HG02759 (cell line): Measurements from ENCODE around the gene MT1X.

Source experiments
- ATAC-seq: cut with Tn5 transposase; IDR thresholded peaks from one replicate; pipeline ENCODE4 v1.9.1; 2021; ENCODE audit warnings: mild to moderate bottlenecking, moderate library complexity; ENCODE audit not compliant: unreplicated experiment

MT1X gene

GRCh38 chr16:56675685-56676210 is 6.5 kb upstream of the MT1X start:
- ATAC-seq: no peak

DNA sequence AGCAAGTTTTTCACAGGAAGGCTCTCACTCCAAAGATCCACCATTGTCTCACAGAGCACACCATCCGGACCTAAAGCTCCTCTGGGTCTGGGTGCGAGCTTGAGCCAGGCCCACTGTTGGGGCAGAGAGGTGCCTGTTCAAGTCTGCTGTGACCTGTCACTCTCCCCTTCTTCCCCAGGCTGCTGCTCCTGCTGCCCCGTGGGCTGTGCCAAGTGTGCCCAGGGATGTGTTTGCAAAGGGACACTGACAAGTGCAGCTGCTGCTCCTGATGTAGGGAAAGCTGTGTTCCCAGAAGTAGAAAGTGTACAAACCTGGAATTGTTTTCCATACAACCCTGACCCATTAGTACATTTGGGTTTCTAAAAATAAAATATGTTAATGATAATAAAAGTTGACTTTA is 4.8 kb upstream of the MT1X start:
- no peak for ATAC-seq

DNA sequence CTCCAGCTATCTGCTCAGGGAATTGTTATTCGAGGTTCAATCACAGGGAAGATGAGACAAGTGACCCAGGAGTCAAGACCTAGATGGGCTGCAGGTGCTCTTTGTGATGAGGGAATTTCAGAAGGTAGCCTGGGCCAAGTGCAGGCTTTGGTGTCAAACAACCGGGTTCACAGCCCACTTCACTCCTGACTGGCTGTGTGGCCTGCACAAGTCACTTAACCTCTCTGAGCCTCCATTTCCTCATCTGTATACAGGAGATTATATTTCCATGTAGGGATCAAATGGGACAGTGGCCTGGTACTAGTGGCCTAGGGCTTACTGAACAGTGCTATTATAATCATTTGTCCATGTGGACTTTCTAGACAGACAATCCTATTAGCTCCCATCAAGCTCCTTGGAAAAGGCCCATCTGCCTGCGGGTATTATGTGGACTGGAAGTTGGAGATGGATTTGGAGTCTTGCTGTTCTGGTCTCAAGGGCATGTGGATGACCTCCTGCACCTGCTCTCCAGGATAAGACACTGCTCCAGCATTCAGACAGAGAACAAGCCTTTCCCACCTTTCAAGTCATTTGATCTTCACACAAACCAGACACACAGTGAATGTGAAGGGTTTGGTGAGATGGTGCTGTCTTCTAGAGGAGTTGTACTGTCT is 3.1 kb upstream of the MT1X start:
- no peak for ATAC-seq

- no peak for ATAC-seq
Observed at GRCh38 chr16:56679818-56680217, 2.5 kb upstream of the MT1X start.

- peak; percentile 10 for ATAC-seq
Observed at GRCh38 chr16:56682703-56683397, 580 bp downstream of the MT1X start.

DNA sequence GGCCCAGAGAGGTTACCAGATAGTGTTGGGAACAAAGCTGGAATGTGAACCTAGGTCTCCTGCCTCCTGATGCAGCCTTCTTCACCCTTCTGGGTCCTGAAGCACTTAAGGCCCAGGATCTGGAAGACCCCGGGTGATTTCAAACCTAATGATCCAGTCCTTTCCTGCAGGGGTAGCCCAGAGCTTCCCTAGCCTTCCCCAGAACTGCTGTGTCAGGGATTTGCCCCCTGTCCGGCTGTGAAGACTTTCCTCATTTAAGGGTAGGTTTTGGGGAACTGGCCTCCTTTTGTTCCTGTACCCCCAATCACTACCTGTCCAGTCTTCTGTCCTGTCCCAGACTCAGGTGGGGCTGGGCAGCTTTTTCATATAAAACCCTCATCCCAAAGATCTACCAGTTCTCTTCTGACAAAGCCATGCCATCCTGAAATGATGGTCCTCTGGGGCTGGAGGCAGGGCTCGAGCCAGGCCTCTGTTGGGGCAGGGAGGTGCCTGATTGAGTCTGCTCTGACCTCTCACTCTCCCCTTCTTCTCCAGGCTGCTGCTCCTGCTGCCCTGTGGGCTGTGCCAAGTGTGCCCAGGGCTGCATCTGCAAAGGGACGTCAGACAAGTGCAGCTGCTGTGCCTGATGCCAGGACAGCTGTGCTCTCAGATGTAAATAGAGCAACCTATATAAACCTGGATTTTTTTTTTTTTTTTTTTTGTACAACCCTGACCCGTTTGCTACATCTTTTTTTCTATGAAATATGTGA is 1.3 kb downstream of the MT1X start:
- no peak for ATAC-seq

DNA sequence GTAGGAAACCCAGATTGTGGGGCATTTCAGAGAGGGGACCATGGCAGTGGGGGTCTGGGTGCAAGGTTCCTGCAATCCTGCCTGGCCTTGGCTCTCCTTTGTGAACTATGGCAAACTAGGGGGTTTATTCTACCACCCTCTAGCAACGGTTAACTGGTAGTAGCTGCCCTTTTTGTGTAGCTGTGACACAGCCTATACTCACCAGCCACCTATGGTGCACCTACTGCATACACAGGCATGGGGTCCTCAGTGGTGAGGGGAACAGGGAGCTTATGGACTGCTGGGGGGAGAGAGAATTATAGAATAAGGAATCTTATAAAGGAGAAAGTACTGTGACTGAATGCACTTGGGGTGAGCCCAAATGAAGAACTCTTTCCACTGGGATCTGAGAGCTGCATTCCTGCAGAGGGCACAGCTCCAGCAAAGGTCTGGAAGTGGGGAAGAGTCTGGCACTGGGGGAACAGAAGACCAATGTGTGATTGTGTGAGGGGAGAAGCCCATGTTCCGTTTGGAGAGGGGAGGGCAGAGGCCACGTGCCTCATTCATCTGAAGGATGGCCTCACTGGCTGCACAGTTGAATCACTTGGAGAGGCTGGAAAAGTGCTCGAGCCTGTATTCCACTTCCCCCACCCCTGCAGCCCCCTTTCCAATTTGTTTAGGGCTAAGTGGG is 2.1 kb downstream of the MT1X start:
- no peak for ATAC-seq

GRCh38 chr16:56684926-56685590 is 2.8 kb downstream of the MT1X start:
- ATAC-seq: no peak

DNA sequence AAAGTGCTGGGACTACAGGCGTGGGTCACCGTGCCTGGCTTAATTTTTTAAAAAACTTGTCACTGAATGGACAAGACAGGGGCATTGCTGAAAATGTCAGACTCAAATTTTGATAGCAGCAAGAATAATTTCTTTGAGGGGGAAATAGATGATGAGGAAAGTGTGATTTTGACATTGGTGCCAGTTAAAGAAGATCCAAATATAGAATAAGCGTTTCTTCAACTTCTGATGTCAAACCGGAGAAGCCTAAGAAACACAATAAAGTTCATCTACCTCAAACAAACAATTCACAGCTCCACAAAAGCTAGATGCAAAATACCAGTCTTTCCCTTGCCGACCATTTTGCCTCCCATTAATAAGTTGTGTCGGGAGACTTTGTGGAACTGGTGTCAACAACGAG is 4.5 kb downstream of the MT1X start:
- ATAC-seq: no peak

DNA sequence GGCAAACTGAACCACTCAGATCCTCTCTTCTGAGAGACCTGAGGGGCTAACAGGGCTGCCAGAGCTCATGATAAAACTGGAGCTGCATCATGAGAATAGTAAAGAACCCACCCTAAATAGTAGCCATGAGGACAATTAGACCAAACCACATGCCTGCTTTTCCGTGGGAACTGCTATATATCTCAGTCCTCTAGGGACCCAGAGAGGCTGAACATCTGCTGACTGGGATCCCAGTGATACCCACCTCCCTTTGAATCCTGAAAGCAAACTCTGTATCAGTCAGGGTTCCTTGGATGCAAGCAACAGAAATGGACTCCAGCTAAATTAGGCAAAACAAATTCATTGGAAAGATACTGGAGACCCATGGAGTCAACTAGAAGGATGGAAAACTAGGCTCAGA is 6.5 kb downstream of the MT1X start:
- no peak for ATAC-seq

GRCh38 chr16:56689171-56689570 is 6.9 kb downstream of the MT1X start:
- ATAC-seq: no peak

GRCh38 chr16:56690420-56691122 is 8.3 kb downstream of the MT1X start:
- ATAC-seq: no peak

DNA sequence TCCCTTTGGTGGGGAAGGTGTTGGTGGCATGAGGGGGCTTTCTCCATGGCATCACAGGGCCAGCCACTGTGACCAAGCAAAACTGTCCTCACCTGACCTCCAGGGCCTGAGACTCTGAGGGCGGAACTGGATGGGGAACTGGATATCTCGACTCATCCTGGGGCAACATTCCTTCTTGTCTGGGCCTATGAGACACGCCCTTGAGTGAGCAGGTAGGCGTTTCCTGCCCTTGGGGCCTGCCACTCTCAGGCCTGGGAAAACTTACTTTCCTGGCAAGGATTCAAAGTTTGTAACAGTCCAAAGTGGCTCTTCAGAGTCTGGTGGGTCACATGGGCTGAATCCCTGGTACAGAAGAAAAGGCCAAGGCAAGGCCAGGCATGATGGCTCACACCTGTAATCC is 9.6 kb downstream of the MT1X start:
- no peak for ATAC-seq

- no peak for ATAC-seq
Observed at GRCh38 chr16:56695246-56695645, 13.0 kb downstream of the MT1X start.

DNA sequence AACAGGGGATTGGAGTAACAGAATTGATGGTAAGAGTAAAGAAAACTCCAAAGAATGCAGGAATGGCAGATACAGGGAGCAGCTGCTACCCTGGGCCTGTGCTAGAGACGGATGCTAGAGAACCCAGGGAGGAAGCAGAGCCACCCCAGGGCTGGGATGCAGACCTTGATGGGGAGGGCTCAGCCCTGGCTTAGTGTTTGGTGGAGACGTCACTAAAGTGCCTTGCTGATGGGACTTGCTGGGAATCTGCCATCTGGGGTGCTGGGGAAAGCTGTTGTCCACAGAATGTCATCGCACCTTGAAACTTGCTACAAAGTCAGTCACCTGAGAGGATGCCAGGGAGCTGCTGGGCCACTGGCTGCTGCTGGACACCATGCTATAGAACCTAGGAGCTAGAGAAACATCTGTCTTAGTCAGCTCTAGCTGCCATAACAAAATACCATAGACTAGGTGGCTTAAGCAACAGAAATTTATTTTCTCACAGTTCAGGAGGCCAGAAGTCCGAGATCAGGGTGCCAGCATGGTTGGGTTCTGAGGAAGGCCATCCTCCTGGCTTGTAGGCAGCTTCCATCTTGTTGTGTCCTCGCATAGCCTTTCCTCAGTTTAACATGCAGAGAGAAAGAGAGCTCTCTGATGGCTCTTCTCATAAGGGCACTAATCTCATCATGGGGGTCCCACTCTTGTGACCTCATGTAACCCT is 15.3 kb downstream of the MT1X start:
- ATAC-seq: no peak

DNA sequence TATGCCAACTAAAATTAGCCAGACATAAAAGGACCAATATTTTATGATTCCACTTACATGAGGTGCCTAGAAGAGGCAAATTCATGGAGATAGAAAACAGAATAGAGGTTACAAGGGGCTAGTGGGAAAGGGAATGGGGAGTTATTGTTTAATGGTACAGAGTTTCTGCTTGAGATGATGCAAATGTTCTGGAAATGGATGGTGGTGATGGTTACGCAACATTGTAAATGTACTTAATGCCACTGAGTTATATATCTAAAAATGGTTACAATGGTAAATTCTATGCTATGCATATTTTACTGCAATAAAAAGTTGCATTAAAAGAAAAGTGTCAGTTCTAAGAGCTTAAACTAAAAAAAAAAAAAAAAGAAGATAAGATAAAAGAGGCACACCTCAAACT is 17.9 kb downstream of the MT1X start:
- no peak for ATAC-seq

DNA sequence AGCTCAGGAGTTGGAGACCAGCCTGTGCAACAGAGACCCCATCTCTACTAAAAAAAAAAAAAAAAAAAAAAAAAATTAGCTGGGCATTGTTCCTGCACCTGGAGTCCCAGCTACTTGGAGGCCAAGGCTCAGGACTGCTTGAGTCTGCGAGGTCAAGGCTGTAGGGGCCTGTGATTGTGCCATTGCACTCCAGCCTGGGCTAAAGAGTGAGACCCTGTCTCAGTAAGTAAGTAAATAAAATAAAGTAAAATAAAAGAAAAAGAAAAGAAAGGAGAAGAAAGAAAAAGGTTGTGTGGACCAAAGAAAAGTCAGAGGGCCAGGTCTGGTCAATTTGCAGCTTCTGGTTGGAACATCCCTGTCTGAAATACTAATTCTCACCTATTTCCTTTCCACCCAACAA is 18.4 kb downstream of the MT1X start:
- no peak for ATAC-seq

- ATAC-seq: no peak
Observed at GRCh38 chr16:56701534-56701933, 19.3 kb downstream of the MT1X start.

- no peak for ATAC-seq
Observed at GRCh38 chr16:56702836-56703235, 20.6 kb downstream of the MT1X start.
